Kidney glomerular epithelial cell (primary cell): Measurements from ENCODE around the gene EDRF1.

Experiments used
- DNase-seq: peaks from one replicate; lab custom pipeline; 2025; lab: John Stamatoyannopoulos, UW

EDRF1 gene

GRCh38 chr10:125788156-125789034 lies 68.9 kb downstream of the EDRF1 start:
- DNase-seq, result no peak

GRCh38 chr10:125792342-125793300 lies 73.1 kb downstream of the EDRF1 start:
- DNase-seq, result no peak

- no peak for DNase-seq
Observed at GRCh38 chr10:125795128-125795527, 75.6 kb downstream of the EDRF1 start.

GRCh38 chr10:125795637-125796190 lies 76.2 kb downstream of the EDRF1 start:
- no peak for DNase-seq

- DNase-seq, result no peak
Observed at GRCh38 chr10:125797424-125797823, 77.9 kb downstream of the EDRF1 start.

GRCh38 chr10:125797994-125798662 lies 78.6 kb downstream of the EDRF1 start:
- no peak for DNase-seq

- no peak for DNase-seq
Observed at GRCh38 chr10:125799451-125800182, 80.1 kb downstream of the EDRF1 start.

GRCh38 chr10:125801574-125801973 lies 82.1 kb downstream of the EDRF1 start:
- no peak for DNase-seq

- DNase-seq, result no peak
Observed at GRCh38 chr10:125802131-125802530, 82.6 kb downstream of the EDRF1 start.

GRCh38 chr10:125802739-125803138 lies 83.2 kb downstream of the EDRF1 start:
- no peak for DNase-seq

- DNase-seq, result no peak
Observed at GRCh38 chr10:125808047-125808446, 88.5 kb downstream of the EDRF1 start.

GRCh38 chr10:125811251-125811650 lies 91.7 kb downstream of the EDRF1 start:
- no peak for DNase-seq

- no peak for DNase-seq
Observed at GRCh38 chr10:125812128-125812750, 92.7 kb downstream of the EDRF1 start.
